ENCODE measurements around the gene BAZ1B.
"Not testable (repeated sequence)": the region's sequence is repeated elsewhere in the genome, so short reads cannot be mapped to it uniquely, and the experiment has no call there.

Gene BAZ1B, protein sequence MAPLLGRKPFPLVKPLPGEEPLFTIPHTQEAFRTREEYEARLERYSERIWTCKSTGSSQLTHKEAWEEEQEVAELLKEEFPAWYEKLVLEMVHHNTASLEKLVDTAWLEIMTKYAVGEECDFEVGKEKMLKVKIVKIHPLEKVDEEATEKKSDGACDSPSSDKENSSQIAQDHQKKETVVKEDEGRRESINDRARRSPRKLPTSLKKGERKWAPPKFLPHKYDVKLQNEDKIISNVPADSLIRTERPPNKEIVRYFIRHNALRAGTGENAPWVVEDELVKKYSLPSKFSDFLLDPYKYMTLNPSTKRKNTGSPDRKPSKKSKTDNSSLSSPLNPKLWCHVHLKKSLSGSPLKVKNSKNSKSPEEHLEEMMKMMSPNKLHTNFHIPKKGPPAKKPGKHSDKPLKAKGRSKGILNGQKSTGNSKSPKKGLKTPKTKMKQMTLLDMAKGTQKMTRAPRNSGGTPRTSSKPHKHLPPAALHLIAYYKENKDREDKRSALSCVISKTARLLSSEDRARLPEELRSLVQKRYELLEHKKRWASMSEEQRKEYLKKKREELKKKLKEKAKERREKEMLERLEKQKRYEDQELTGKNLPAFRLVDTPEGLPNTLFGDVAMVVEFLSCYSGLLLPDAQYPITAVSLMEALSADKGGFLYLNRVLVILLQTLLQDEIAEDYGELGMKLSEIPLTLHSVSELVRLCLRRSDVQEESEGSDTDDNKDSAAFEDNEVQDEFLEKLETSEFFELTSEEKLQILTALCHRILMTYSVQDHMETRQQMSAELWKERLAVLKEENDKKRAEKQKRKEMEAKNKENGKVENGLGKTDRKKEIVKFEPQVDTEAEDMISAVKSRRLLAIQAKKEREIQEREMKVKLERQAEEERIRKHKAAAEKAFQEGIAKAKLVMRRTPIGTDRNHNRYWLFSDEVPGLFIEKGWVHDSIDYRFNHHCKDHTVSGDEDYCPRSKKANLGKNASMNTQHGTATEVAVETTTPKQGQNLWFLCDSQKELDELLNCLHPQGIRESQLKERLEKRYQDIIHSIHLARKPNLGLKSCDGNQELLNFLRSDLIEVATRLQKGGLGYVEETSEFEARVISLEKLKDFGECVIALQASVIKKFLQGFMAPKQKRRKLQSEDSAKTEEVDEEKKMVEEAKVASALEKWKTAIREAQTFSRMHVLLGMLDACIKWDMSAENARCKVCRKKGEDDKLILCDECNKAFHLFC (N-terminal part only)

GRCh38 chr7:73522105-73522872 is at the start of gene BAZ1B:
TSS of gene BAZ1B (minus strand) at chr7:73522293. CDS start at chr7:73521933, 360 bp downstream.
- peak; percentile 97 for DNase-seq

GRCh38 chr7:73570977-73571376 is 48.9 kb upstream of the BAZ1B start:
- DNase-seq, result no peak

GRCh38 chr7:73570521-73570920 is 48.4 kb upstream of the BAZ1B start:
- DNase-seq, result no peak

DNA sequence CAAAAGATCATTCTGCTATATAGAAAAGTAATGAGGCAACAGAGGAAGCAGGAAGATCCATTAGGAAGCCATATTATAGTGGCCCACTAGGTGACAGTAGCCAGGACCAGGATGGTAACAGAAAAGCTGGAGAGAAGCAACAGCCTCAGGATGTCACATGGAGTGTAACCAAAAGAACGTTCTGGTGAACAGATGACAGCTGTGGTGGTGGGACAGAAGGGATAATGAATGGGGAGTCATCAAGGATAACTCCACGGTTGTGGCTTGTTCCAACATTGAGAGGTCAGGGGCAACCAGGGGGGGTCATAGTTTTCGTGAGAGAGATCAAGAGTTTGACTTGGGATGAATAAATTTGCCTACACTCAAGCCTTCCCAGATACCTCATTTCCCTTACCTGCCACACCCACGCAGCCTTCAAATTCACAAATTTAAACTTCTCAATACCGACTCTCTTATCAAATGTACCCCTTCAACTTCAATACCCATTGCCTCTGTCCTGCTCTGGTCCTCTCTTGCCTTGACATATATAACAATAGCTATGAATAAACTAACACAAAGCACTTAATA is 47.0 kb upstream of the BAZ1B start:
- DNase-seq, result no peak

DNA sequence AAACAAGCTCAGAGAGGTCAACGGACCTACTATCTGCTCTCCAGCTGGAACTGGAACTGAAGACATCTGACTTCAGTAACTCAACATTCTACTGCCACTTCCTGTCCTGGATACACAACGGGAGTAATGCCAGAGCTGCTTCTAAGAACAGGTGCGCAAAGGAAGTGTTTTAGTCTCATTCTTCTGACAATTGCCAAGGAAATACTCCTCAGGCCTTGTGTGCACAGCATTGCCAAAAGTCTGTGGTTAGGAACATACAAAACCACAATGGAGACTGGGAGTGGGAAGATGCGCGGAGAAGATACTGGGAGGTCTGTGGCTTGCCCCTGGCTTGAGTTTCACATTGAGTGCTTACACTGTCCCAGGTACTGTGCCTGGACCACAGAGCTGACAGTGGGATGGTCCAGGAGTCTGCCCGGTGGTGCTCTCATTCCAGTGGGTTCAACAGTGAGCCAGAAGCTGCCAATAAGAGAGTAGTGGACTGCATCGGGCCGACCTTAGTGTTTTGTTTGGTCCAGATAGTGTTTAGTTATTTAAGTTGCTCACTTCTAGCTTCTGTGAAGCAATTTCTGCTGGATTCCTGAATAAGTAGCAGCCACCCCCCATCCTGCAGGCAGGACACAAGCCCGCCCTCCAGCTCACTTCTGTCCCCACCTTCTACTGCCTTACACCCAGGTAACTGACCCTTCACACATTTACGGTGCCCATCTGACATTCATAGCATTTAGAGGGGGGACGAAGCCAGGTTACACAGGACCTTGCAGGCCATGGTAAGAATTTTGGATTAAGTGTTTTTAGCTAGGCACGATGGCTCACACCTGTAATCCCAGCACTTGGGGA is 46.0 kb upstream of the BAZ1B start:
- DNase-seq, result no peak

DNA sequence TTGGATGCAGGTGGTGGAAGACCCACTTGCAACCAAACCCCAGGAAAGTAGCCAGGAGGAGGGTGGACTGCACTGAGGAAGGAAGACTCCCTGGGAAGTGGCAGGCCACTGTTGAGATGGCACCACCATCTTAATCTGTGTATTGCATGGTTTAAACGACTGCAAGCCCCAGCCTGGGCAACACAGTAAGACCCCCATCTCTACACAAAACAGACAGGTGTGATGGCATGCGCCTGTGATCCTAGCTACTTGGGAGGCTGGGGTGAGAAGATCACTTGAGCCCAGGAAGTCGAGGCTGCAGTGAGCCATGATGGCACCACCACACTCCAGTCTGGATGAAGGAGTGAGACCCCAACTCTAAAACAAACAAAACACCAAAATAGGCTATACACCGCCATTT is 45.0 kb upstream of the BAZ1B start:
- no peak for DNase-seq

DNA sequence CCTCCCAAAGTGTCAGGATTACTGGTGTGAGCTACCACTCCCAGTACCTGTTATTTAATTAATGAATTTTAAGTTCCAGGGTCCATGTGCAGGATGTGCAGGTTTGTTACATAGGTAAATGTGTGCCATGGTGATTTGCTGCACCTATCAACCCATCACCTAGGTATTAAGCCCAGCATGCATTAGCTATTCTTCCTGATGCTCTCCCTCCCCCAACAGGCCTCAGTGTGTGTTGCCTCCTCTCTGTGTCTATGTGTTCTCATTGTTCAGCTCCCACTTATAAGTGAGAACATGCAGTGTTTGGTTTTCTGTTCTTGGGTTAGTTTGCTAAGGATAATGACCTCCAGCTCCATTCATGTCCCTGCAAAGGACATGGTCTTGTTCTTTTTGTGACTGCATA is 44.3 kb upstream of the BAZ1B start:
- DNase-seq, result not testable (repeated sequence)

- DNase-seq, result no peak
These were observed 43.7 kb upstream of the BAZ1B start for GRCh38 chr7:73565675-73566340.

GRCh38 chr7:73560109-73560835 is 38.2 kb upstream of the BAZ1B start:
- DNase-seq, result no peak

DNA sequence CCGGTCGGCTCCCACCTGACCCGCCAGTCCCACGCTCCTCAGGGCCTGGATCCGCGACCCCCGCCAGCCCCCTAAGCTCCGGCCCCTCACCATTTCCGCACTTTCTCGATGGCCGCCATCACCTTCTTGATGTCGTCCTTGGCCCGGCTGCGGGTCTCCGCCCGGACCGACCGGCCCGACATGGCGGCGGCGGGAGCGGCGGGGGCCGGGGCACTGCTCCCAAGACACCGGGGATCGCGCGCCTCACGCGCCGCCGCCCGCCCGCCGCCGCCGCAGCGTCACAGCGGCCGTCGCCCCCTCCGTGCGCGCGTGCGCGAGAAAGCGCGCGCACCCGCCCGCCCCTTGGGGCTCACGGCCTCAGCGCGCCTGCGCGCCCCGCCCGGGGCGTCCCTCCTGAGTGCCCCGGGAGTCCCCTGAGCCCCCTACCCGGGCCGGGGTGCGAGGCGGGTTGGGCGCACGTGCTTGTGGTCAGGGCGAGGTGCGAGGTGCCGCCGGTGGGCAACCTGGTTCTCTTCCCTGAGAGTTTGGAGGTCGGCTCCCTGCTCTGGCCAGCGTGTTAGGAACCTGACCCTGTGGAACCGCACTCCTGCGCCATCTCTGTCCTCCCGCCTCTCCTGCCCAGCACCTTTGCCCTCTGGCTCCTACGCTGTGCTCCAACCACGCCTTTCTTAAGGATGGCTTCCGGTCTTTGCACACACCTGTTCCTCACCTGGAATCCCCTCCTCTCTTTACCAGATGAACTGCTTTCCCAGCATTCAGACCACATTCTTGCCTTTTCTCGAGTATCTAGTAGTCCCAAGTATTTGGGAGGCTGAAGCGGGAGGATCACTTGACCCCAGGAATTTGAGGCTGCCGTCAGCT is 35.5 kb upstream of the BAZ1B start, which contains the start of gene BCL7B:
BCL7B (minus strand) TSS at position 294 of the 861 bp plus-strand sequence; CDS start at position 182, 112 bp downstream.
- peak; percentile 42 for DNase-seq

- DNase-seq, result peak; percentile 88
These were observed 35.0 kb upstream of the BAZ1B start for GRCh38 chr7:73557108-73557396.

- DNase-seq, result no peak
These were observed 34.4 kb upstream of the BAZ1B start for GRCh38 chr7:73556208-73557107.

- DNase-seq, result no peak
These were observed 33.4 kb upstream of the BAZ1B start for GRCh38 chr7:73555411-73555982.

DNA sequence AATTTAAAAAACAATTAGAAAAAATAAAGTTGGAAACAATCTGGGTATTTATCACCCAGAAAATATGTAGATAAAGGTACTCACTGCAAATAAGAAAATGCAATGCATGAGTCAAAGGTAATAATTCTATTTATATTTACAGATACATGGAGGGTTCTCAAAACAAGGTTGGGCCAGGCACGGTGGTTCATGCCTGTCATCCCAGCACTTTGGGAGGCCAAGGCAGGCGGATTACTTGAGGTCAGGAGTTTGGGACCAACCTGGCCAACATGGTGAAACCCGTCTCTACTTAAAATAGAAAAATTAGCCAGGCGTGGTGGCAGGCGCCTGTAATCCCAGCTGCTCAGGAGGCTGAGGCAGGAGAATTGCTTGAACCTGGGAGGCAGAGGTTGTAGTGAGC is 28.0 kb upstream of the BAZ1B start:
- not testable (repeated sequence) for DNase-seq

DNA sequence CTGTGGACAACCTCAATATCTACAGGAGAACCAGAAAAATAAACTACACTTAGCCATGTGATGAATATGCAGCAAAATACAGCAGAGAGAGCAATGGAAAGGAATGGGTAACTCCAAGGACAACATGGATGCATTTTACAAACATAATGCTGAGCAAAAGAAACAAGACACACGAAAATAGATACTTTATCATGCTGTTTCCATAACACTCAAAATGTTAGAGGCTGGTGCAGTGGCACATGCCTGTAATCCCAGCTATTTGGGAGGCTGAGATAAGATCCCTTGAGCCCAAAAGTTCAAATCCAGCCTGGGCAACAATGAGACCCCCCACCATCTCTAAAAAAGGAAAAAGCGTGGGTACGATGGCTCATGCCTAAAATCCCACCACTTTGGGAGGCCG is 27.1 kb upstream of the BAZ1B start:
- DNase-seq, result no peak

DNA sequence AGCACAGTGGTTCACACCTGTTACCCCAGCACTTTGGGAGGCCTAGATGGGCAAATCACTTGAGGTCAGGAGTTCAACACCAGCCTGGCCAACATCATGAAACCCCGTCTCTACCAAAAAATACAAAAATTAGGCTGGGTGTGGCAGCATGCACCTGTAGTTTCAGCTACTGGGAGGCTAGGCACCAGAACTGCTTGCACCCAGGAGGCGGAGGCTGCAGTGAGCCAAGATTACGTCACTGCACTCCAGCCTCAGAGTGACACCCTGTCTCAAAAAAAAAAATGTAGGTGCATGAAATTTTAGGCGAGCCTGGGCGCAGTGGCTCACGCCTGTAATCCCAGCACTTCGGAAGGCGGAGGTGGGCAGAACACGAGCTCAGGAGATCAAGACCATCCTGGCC is 25.7 kb upstream of the BAZ1B start:
- DNase-seq, result no peak

GRCh38 chr7:73544678-73545077 is 22.6 kb upstream of the BAZ1B start:
- no peak for DNase-seq
